Activated effector memory CD4-positive, alpha-beta T cell treated with anti-CD3 and anti-CD28 coated beads, Interleukin-2, amount 50 U/mL, for 16 hours (primary cell): ENCODE data around the gene SPZ1.
"Not testable (repeated sequence)": the region's sequence is repeated elsewhere in the genome, so short reads cannot be mapped to it uniquely, and the experiment has no call there.

Experiments
- DNase-seq: peaks from one replicate; pipeline ENCODE4 v3.0.0-alpha.2; 2020

Gene SPZ1

GRCh38 chr5:80339116-80339515 lies 19.3 kb downstream of the SPZ1 start:
- DNase-seq, result no peak

GRCh38 chr5:80341016-80341775 lies 21.4 kb downstream of the SPZ1 start:
- DNase-seq, result no peak

- DNase-seq, result no peak
These were observed 23.3 kb downstream of the SPZ1 start for GRCh38 chr5:80343067-80343466.

GRCh38 chr5:80346055-80346454 lies 26.3 kb downstream of the SPZ1 start:
- DNase-seq, result peak; percentile 65

GRCh38 chr5:80348171-80348570 lies 28.4 kb downstream of the SPZ1 start:
- no peak for DNase-seq

- DNase-seq, result not testable (repeated sequence)
These were observed 31.2 kb downstream of the SPZ1 start for GRCh38 chr5:80351019-80351418.

- DNase-seq, result no peak
These were observed 35.9 kb downstream of the SPZ1 start for GRCh38 chr5:80355686-80356085.

- DNase-seq, result no peak
These were observed 37.9 kb downstream of the SPZ1 start for GRCh38 chr5:80357671-80358070.

GRCh38 chr5:80360914-80361444 lies 41.2 kb downstream of the SPZ1 start:
- DNase-seq, result no peak

GRCh38 chr5:80364892-80365291 lies 45.1 kb downstream of the SPZ1 start:
- DNase-seq, result no peak

- DNase-seq, result no peak
These were observed 49.1 kb downstream of the SPZ1 start for GRCh38 chr5:80368661-80369480.

- DNase-seq, result no peak
These were observed 49.7 kb downstream of the SPZ1 start for GRCh38 chr5:80369521-80369920.

- DNase-seq, result no peak
These were observed 50.6 kb downstream of the SPZ1 start for GRCh38 chr5:80370390-80370789.
